GM21723 (cell line): ENCODE results near the gene SIX4.
A peak's percentile ranks its signal among the peaks of the same experiment; 100 is the strongest.

ENCODE experiments used
- ATAC-seq: cut with Tn5 transposase; IDR thresholded peaks from one replicate; pipeline ENCODE4 v1.9.1; 2021; ENCODE audit warnings: mild to moderate bottlenecking, moderate library complexity; ENCODE audit not compliant: unreplicated experiment

Gene SIX4

GRCh38 chr14:60722357-60723115 lies 1.6 kb downstream of the SIX4 start:
- ATAC-seq = peak; percentile 39

GRCh38 chr14:60722107-60722356 lies 2.1 kb downstream of the SIX4 start:
- no peak for ATAC-seq

- ATAC-seq = no peak
Measured at GRCh38 chr14:60721326-60722106, 2.6 kb downstream of the SIX4 start.

GRCh38 chr14:60720962-60721325 lies 3.2 kb downstream of the SIX4 start:
- ATAC-seq = no peak

GRCh38 chr14:60720391-60720790 lies 3.8 kb downstream of the SIX4 start:
- ATAC-seq = no peak

- no peak for ATAC-seq
Measured at GRCh38 chr14:60713513-60713912, 10.6 kb downstream of the SIX4 start.

- ATAC-seq = no peak
Measured at GRCh38 chr14:60710494-60710893, 13.7 kb downstream of the SIX4 start.

GRCh38 chr14:60707858-60708257 lies 16.3 kb downstream of the SIX4 start:
- no peak for ATAC-seq

- no peak for ATAC-seq
Measured at GRCh38 chr14:60705100-60705499, 19.1 kb downstream of the SIX4 start.

- ATAC-seq = no peak
Measured at GRCh38 chr14:60700598-60700997, 23.6 kb downstream of the SIX4 start.

GRCh38 chr14:60695327-60695726 lies 28.8 kb downstream of the SIX4 start:
- no peak for ATAC-seq

GRCh38 chr14:60691383-60692113 lies 32.6 kb downstream of the SIX4 start:
- no peak for ATAC-seq

GRCh38 chr14:60686865-60687264 lies 37.3 kb downstream of the SIX4 start:
- no peak for ATAC-seq

GRCh38 chr14:60684203-60684602 lies 39.9 kb downstream of the SIX4 start:
- no peak for ATAC-seq

- no peak for ATAC-seq
Measured at GRCh38 chr14:60681271-60681670, 42.9 kb downstream of the SIX4 start.

- no peak for ATAC-seq
Measured at GRCh38 chr14:60680511-60680910, 43.6 kb downstream of the SIX4 start.

GRCh38 chr14:60679566-60680258 lies 44.4 kb downstream of the SIX4 start:
- no peak for ATAC-seq

- no peak for ATAC-seq
Measured at GRCh38 chr14:60677701-60678100, 46.5 kb downstream of the SIX4 start.

GRCh38 chr14:60670989-60671388 lies 53.2 kb downstream of the SIX4 start:
- ATAC-seq = no peak

GRCh38 chr14:60668431-60669112 lies 55.6 kb downstream of the SIX4 start:
- ATAC-seq = no peak

- ATAC-seq = no peak
Measured at GRCh38 chr14:60665177-60665550, 59.0 kb downstream of the SIX4 start.
